ENCODE data around the gene CCDC85B. TPM values are rescaled to one million over a fixed set of nuclear protein-coding genes. Genes with fewer than 3 reads are reported as not detected.

The CCDC85B gene
- total and polyA plus RNA-seq, 2 of the 8 experiments (the other 6 are each of a cell fraction or from before 2014, with no cell fraction given): 19.8 to 30.8 TPM

GRCh38 chr11:65915101-65915820, 24.8 kb downstream of the CCDC85B start:
- H3K27ac ChIP-seq (ENCODE audit: low read depth, low read length): no peak overlapping the region
- H3K9ac ChIP-seq (replicated peaks in 1 of 4; ENCODE audit: extremely low read depth in 1 of 4, low read depth in 3 of 4, low read length in 3 of 4): no peak overlapping the region
- H3K79me2 ChIP-seq (ENCODE audit: control insufficient read depth in 1 of 2, insufficient read depth in 2 of 2, low read length in 2 of 2): peaks cover 0 to 7% of the 10 kb centered on the region in 2 experiments; a peak in 2 of 4 replicates
- TF ChIP-seq TAF7 (optimal IDR thresholded peaks at IDR 0.05; ENCODE audit: borderline replicate concordance, low read depth, low read length) (no peak), KDM1A (IDR thresholded peaks at IDR 0.05; ENCODE audit: borderline replicate concordance, low read length) (no peak), SP2 (IDR thresholded peaks at IDR 0.05; ENCODE audit: low read length) (no peak), NANOG (IDR thresholded peaks at IDR 0.05; ENCODE audit: insufficient read depth, low read depth, low read length, poor library complexity, severe bottlenecking) (no peak), KDM4A (IDR thresholded peaks at IDR 0.05; ENCODE audit: low read depth, low read length, severe bottlenecking) (no peak), JUND (IDR thresholded peaks at IDR 0.05; ENCODE audit: low read length) (no peak), MAX (IDR thresholded peaks at IDR 0.05) (no peak), EGR1 (IDR thresholded peaks at IDR 0.05; ENCODE audit: borderline replicate concordance, low read depth, low read length) (no peak), PHF8 (conservative IDR thresholded peaks at IDR 0.05; ENCODE audit: low read depth, low read length) (no peak), SP1 (IDR thresholded peaks at IDR 0.05; ENCODE audit: low read depth, low read length) (no peak), BRCA1 (IDR thresholded peaks at IDR 0.05; ENCODE audit: low read depth, low read length) (no peak)

More at GRCh38 chr11:65915101-65915820, 24.8 kb downstream of the CCDC85B start:
- peak overlapping the region; percentile 8 for H3K4ac ChIP-seq (replicated peaks; ENCODE audit: insufficient read length, low read depth, low read length)
- peak overlapping the region; percentile 70; the same call in 1 of the 2 replicates for H2AK5ac ChIP-seq (ENCODE audit: low read depth, low read length)
- DNase-seq (ENCODE audit: low read depth in 1 of 2, low spot score in 2 of 2): no peak
- no peak overlapping the region for H2BK5ac ChIP-seq (ENCODE audit: low read depth, low read length)
- H3K23ac ChIP-seq (ENCODE audit: insufficient read length): no peak overlapping the region
- H3K4me2 ChIP-seq (ENCODE audit: insufficient read depth in 1 of 2, low read depth in 2 of 2, low read length in 2 of 2): no peak overlapping the region
- no peaks in the 10 kb centered on the region for H3K9me3 ChIP-seq (ENCODE audit: insufficient read depth in 2 of 2, low read depth in 1 of 2, low read length in 1 of 2)
- no peak overlapping the region for H4K5ac ChIP-seq (ENCODE audit: insufficient read length, low read depth, low read length)
- H3K4me3 ChIP-seq (ENCODE audit: extremely low read depth in 1 of 4, insufficient read depth in 2 of 4, low read depth in 3 of 4, low read length in 4 of 4): no peak overlapping the region
- no peak overlapping the region for H3K14ac ChIP-seq (ENCODE audit: insufficient read length)
- peak overlapping the region; percentile 33; the same call in 1 of the 2 replicates for H2BK12ac ChIP-seq (ENCODE audit: low read depth, low read length)
- H2AFZ ChIP-seq (ENCODE audit: low read length): no peak overlapping the region
- H2BK20ac ChIP-seq (ENCODE audit: low read length): 0 out of 2 replicates have a peak overlapping the region, but pooled peaks have one; percentile 69
- WGBS, 2 experiments (ENCODE audit: extremely low coverage in 1 of 2, insufficient coverage in 1 of 2, insufficient read length in 1 of 2, insufficient replicate concordance in 2 of 2, low coverage in 1 of 2, low lambda C conversion rate in 2 of 2, missing lambda C conversion rate in 1 of 2): 86% methylated on average over 10 of the region's 10 CpGs; no CpG with 5 or more reads in 1 of the 2 experiments
- peaks cover 5% of the 10 kb centered on the region; the same call in 1 of the 2 replicates for H3K79me1 ChIP-seq (ENCODE audit: low read depth, low read length)
- H2BK120ac ChIP-seq (replicated peaks; ENCODE audit: low read depth, low read length): no peak overlapping the region
- H4K91ac ChIP-seq (replicated peaks; ENCODE audit: insufficient read length, low read length): no peak overlapping the region
- POLR2A ChIA-PET (ENCODE audit: partially characterized antibody): interaction anchor here (0.6 to 4.9 kb wide), 12 partner anchors 9 to 479 kb away, joined by 3 to 36 read pairs (median 3); partner anchors contain the start of genes CCDC85B, FIBP, MUS81 and RAB1B
- H3K4me1 ChIP-seq (replicated peaks in 1 of 4; ENCODE audit: control insufficient read depth in 3 of 4, insufficient read depth in 4 of 4, low read length in 3 of 4): peaks cover 2 to 19% (median 10%) of the 10 kb centered on the region in 4 experiments; a peak in 5 of 7 replicates
- H3K56ac ChIP-seq (replicated peaks; ENCODE audit: insufficient read length, low read depth, low read length): peak overlapping the region; percentile 23
- peak overlapping the region; percentile 63; the same call in 1 of the 2 replicates for H3K18ac ChIP-seq (ENCODE audit: extremely low read depth, low read length)
- CTCF ChIA-PET (ENCODE audit: partially characterized antibody): interaction anchor here (0.7 to 11.7 kb wide), 11 partner anchors 9 to 98 kb away, joined by 3 to 212 read pairs (median 6); partner anchors contain the start of genes CCDC85B, FIBP and MUS81
- H2BK15ac ChIP-seq (ENCODE audit: low read length): peak overlapping the region; percentile 84; the same call in 1 of the 2 replicates
- no peak for FAIRE-seq
- no peaks in the 10 kb centered on the region for H3K36me3 ChIP-seq (ENCODE audit: control insufficient read depth in 2 of 4, insufficient read depth in 4 of 4, low read length in 3 of 4)
- peaks cover 0 to 2% (median 0%) of the 10 kb centered on the region in 4 experiments; a peak in 1 of 7 replicates for H3K27me3 ChIP-seq (replicated peaks in 1 of 4; ENCODE audit: control insufficient read depth in 3 of 4, extremely low read depth in 1 of 4, insufficient read depth in 3 of 4, low read length in 3 of 4)
- peaks cover 0 to 7% of the 10 kb centered on the region in 2 experiments for H4K20me1 ChIP-seq (replicated peaks in 1 of 2; ENCODE audit: control insufficient read depth in 1 of 2, insufficient read depth in 2 of 2, low read length in 2 of 2)
- H4K8ac ChIP-seq (ENCODE audit: extremely low read depth, insufficient read depth, low read length): peak overlapping the region; percentile 84; the same call in 1 of the 2 replicates
- H3K23me2 ChIP-seq (ENCODE audit: low read depth, low read length): peaks cover 11% of the 10 kb centered on the region; the same call in 1 of the 2 replicates

Measured in H1 (cell line).